ENCODE data around the gene GDPGP1.

DNA sequence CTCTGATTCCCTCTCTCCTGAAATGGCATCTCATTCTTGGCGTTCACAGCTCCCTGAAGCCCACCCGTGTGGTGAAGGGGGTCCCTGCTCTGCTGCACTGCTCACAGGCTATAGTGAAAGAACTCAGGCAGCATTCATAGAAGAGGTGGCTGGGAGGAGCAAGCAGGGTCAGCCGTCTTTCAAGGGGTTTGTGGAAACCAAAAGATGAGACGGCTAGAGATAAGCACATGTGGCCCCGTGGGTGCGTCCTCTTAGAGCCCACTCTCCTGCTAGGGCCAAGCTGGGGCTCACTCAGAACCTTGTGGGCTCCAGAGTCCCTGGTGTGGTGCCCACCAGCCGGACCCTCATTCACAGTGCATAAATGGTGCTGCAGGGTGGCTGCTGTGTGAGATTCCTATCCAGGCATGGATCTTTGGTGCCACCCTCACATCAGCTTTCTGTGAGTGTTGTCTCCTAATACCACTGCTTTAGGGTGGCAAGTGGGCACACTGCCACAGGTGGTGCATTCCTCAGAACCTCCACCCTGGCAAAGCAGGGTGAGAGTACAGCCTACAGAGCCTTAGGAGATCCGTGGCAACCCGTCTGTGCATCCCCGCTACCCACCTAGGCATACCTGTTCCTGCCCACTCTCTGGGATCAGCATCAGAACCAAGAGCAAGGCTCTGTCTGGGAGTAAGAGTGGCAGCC is 44.1 kb upstream of the GDPGP1 start:
- no peak for TF ChIP-seq BHLHE40 (IDR thresholded peaks at IDR 0.05; ENCODE audit: low read depth, low read length)
- TF ChIP-seq ZFP36 (IDR thresholded peaks at IDR 0.05; ENCODE audit: borderline replicate concordance, partially characterized antibody), result no peak
- TF ChIP-seq NR3C1 (IDR thresholded peaks at IDR 0.05), result no peak
- TF ChIP-seq CTCF (IDR thresholded peaks at IDR 0.05), result no peak
- no peak for TF ChIP-seq POLR2A (IDR thresholded peaks at IDR 0.05; ENCODE audit: low read length)
